DOHH2 (cell line): ENCODE data around the gene CCDC88C.

Source experiments
- H3F3A ChIP-seq: fragments of 200-600 bp; sonication (generic), shearing (Covaris generic); 2 replicates; pipeline ENCODE4 v1.6.0; 2016; ENCODE audit warnings: antibody characterized with exemption, mild to moderate bottlenecking; ENCODE audit not compliant: control insufficient read depth, insufficient read depth
- H3K27ac ChIP-seq: fragments of 200-600 bp; sonication (generic); 2 replicates; pipeline ENCODE4 v1.5.1; 2014; ENCODE audit warnings: low read depth, mild to moderate bottlenecking, low read length, moderate library complexity
- H3K27me3 ChIP-seq: fragments of 200-600 bp; sonication (generic); 2 replicates; pipeline ENCODE4 v1.6.1; 2014; ENCODE audit warnings: mild to moderate bottlenecking, low read length, mixed read lengths; ENCODE audit not compliant: control insufficient read depth
- H3K36me3 ChIP-seq: fragments of 200-600 bp; sonication (generic); 2 replicates; pipeline ENCODE4 v1.6.1; 2014; ENCODE audit warnings: mild to moderate bottlenecking, low read length, moderate library complexity, mixed read lengths; ENCODE audit not compliant: control insufficient read depth
- H3K4me1 ChIP-seq: fragments of 200-600 bp; sonication (generic); 2 replicates; pipeline ENCODE4 v1.6.1; 2014; ENCODE audit warnings: mild to moderate bottlenecking, low read length, mixed read lengths; ENCODE audit not compliant: control insufficient read depth
- H3K4me2 ChIP-seq: fragments of 200-600 bp; sonication (generic); 2 replicates; pipeline ENCODE4 v1.6.0; 2014; ENCODE audit warnings: mild to moderate bottlenecking, low read length, moderate library complexity
- H3K4me3 ChIP-seq: fragments of 200-600 bp; sonication (generic); 2 replicates; pipeline ENCODE4 v1.5.1; 2014; ENCODE audit warnings: mild to moderate bottlenecking, low read length, mixed read lengths
- H3K79me2 ChIP-seq: fragments of 200-600 bp; sonication (generic); 2 replicates; pipeline ENCODE4 v1.6.1; 2014; ENCODE audit warnings: mild to moderate bottlenecking, low read length, mixed read lengths; ENCODE audit not compliant: control insufficient read depth
- H3K9me2 ChIP-seq: fragments of 200-600 bp; sonication (generic); replicated peaks from 2 replicates; pipeline ENCODE4 v1.6.1; 2014; ENCODE audit warnings: mild to moderate bottlenecking, low read length, mixed read lengths; ENCODE audit not compliant: control insufficient read depth
- H3K9me3 ChIP-seq: fragments of 200-600 bp; sonication (generic); 2 replicates; pipeline ENCODE4 v1.6.1; 2014; ENCODE audit warnings: antibody characterized with exemption, low read length, mixed read lengths; ENCODE audit not compliant: control insufficient read depth, insufficient read depth
- H4K20me1 ChIP-seq: fragments of 200-600 bp; sonication (generic); 2 replicates; pipeline ENCODE4 v1.6.0; 2014; ENCODE audit warnings: low read depth, mild to moderate bottlenecking, antibody characterized with exemption, low read length, moderate library complexity; ENCODE audit not compliant: control insufficient read depth, insufficient read depth
- EZH2phosphoT487 ChIP-seq: fragments of 200-600 bp; sonication (generic); IDR thresholded peaks from 2 replicates; pipeline ENCODE4 v1.6.1; 2017; ENCODE audit warnings: borderline replicate concordance, mild to moderate bottlenecking, antibody characterized with exemption, low read length, moderate library complexity, mixed read lengths
- TF ChIP-seq, protein P1 (sequence below): fragments of 200-600 bp; sonication (generic); IDR thresholded peaks from one replicate; pipeline ENCODE4 v1.5.1; 2014; ENCODE audit warnings: antibody characterized with exemption, mild to moderate bottlenecking, low read depth, low read length; ENCODE audit not compliant: poor library complexity, severe bottlenecking

The CCDC88C gene

DNA sequence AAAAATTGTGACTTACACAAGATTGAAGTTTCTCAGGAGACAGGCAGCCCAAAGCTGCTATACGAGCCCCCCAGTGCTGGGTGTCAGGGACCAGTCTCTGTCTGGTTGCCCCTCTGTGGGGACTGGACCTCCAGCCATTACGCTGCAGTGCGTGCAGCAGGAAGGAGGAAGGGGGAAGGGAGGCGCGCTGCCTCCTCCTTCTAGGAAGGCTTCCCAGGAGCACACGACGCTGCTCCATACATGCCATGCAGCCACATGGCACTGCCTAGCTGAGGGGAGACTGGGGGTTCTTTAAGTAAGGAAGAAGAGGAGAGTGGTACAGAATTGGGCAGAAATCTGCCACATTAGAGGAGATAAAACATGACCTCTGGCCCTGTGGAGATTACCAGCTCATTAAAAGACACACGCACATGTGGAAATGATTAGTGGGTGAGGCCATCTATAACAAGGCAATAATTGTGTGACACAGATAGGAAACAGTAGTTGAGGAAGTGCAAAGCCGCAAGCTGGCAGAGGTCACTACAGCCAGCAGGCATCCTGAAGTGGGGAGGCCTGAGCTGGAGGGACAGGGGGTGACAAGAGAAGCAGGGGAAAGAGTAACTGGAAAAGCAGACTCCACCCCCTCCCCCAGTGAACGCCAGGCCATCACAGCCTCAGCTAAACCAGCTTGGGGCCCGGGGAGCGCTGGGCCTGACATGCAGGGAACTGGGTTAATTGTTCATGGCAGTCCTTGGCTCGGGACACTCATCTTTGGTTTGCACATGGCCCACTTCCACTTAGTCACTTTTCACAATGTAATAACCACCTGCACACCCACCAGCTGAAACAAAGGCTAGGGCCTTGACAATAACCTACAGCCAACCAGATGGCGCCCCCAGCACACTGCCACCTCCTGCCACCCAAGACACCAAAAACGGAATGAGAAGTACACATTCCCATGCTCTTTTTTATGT lies 39.6 kb downstream of the CCDC88C start:
- TF ChIP-seq, protein P1, sequence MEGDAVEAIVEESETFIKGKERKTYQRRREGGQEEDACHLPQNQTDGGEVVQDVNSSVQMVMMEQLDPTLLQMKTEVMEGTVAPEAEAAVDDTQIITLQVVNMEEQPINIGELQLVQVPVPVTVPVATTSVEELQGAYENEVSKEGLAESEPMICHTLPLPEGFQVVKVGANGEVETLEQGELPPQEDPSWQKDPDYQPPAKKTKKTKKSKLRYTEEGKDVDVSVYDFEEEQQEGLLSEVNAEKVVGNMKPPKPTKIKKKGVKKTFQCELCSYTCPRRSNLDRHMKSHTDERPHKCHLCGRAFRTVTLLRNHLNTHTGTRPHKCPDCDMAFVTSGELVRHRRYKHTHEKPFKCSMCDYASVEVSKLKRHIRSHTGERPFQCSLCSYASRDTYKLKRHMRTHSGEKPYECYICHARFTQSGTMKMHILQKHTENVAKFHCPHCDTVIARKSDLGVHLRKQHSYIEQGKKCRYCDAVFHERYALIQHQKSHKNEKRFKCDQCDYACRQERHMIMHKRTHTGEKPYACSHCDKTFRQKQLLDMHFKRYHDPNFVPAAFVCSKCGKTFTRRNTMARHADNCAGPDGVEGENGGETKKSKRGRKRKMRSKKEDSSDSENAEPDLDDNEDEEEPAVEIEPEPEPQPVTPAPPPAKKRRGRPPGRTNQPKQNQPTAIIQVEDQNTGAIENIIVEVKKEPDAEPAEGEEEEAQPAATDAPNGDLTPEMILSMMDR: no peak
- no peak for TF ChIP-seq EZH2phosphoT487
- H3K4me3 ChIP-seq: peak overlapping the region; percentile 13
- peaks cover 72% of the 10 kb centered on the region for H4K20me1 ChIP-seq
- no peaks in the 10 kb centered on the region for H3K9me3 ChIP-seq
- H3F3A ChIP-seq: peaks cover 19% of the 10 kb centered on the region
- H3K9me2 ChIP-seq: no peaks in the 10 kb centered on the region
- peaks cover 100% of the 10 kb centered on the region for H3K79me2 ChIP-seq
- H3K4me1 ChIP-seq: peaks cover 100% of the 10 kb centered on the region
- H3K36me3 ChIP-seq: peaks cover 70% of the 10 kb centered on the region
- peak overlapping the region; percentile 17 for H3K27ac ChIP-seq
- H3K27me3 ChIP-seq: no peaks in the 10 kb centered on the region
- peak overlapping the region; percentile 43 for H3K4me2 ChIP-seq

DNA sequence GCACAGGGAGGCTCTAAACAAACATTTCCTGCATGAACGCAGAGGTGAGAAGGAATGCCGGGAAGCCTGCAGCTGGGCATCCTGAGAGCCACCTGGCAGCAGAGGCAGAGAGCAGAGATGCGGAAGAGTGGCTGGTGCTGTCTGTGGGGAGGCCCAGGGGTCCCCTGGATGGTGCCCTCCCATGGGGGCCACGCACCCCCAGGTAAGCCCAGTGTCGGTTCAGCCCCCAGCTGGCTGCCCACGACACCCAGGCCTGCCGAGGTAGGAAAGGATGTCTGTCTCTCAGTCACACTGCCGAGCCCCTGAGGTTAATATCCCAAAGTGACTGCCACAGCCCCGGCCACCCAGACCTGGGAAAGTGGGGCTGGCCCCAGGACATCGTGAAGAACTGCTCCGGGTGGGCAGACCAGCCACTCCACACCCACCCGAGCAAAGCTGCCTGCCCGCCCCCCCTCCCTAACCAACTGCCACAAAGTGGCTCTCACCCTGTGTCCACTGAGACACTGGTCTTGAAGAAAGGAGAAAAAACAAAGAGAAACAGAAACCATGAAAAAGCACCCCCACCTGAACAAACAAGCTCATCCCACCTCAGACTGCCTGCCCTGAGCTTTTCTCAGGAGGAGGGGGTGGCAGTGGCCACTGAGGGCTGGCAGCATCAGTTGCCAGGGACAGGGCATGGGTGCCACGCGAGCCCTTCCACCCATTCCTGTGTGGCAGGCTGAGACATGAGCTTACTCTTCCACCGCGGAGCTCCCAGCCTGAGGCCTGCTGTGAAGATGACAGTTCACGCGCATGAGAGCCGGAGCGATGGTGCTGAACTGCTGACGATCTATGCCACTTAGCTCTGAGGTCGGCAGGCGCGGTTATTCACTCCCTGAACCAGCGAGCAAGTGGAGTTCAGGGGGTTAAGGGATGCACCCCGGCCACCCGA lies 40.8 kb downstream of the CCDC88C start:
- Histone ChIP-seq H3K4me2 (peak overlapping the region; percentile 91), H3K27ac (peak overlapping the region; percentile 17), H3K4me1 (peaks cover 99% of the 10 kb centered on the region), H3K4me3 (peak overlapping the region; percentile 13), H3K79me2 (peaks cover 100% of the 10 kb centered on the region), H3K9me3 (no peaks in the 10 kb centered on the region), H3F3A (peaks cover 19% of the 10 kb centered on the region), H3K9me2 (no peaks in the 10 kb centered on the region), H4K20me1 (peaks cover 63% of the 10 kb centered on the region), H3K27me3 (no peaks in the 10 kb centered on the region), H3K36me3 (peaks cover 79% of the 10 kb centered on the region)
- TF ChIP-seq, protein P1: no peak
- no peak for TF ChIP-seq EZH2phosphoT487

DNA sequence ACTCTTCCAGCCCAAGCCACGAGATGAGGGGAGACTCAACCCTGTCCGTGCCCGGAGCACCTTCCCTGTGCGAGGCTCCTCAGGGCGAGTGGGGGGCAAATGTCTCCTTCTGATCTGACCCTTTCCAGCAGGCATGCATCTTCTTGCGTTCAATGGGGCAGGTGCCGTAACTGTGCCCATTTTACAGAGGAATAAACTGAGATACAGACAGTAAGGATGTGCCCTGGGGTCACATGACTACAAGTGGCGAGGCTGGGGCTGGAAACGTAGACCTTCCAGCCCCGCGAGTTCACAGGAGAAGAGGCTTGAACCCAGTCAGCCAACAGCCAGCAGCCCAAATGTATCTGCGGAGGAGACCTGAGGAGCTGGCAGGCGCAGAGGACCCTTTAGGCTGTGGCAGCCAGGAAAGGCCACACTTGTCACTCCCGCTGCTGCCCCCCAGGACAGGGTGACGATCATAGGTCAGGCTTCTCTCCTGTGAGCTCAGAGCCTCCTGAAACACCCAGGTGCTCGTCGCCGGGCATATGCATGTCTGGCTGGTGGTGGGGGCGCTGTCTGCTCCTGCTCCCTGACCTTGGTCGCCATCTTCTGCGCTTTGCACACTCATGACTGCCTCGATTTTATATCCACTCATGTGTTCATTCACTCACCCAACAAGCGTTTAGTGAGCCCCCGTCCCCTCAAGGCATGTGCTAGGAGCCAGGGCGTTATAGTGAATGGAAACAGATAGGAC lies 41.7 kb downstream of the CCDC88C start:
- Histone ChIP-seq H3K36me3 (peaks cover 84% of the 10 kb centered on the region), H3K4me1 (peaks cover 99% of the 10 kb centered on the region), H3K27me3 (no peaks in the 10 kb centered on the region), H4K20me1 (peaks cover 54% of the 10 kb centered on the region), H3F3A (peaks cover 19% of the 10 kb centered on the region), H3K9me3 (no peaks in the 10 kb centered on the region), H3K27ac (peak overlapping the region; percentile 87), H3K4me3 (peak overlapping the region; percentile 66), H3K4me2 (peak overlapping the region; percentile 91), H3K9me2 (no peaks in the 10 kb centered on the region), H3K79me2 (peaks cover 100% of the 10 kb centered on the region)
- TF ChIP-seq, protein P1: no peak
- no peak for TF ChIP-seq EZH2phosphoT487
